ENCODE results near the gene MX2.

Gene MX2

DNA sequence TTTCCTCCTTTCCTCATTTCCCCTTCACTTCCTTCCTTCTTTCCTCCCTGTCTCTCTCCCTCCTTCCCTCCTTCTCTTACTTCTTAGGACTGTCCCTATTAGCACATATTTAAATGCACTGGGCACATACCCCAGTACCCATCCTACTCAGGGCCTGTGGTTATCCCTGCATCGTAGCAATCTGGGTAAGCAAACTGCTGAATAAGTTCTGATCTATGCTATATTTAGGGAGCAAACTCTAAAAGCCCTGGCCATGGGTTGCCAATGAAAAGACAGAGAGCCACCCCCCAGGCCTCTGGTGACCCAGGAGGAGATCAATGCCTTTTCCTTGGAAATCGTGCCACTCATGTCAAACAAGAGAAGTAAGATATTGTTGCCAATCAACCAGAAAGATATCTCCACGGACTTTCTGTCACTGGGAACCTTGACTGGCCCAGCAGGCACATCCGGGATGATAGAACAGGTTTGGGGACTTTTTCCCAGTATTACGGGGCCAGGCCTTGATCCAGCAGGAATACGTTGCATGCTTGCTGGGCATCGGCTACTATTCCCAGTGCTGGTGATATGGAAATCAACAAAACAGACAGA, 39.8 kb upstream of the MX2 start:
- peaks cover 79% of the 10 kb centered on the region for H3K27me3 ChIP-seq (ENCODE audit: insufficient read depth, low read length)
- H3K4me1 ChIP-seq (ENCODE audit: control insufficient read depth, insufficient read depth, low read length, unreplicated experiment), result no peaks in the 10 kb centered on the region
- no peaks in the 10 kb centered on the region for H3K36me3 ChIP-seq (ENCODE audit: insufficient read depth, low read length)
- no peak overlapping the region for H3K4me3 ChIP-seq (ENCODE audit: low read depth, low read length)
- no peak overlapping the region for H3K27ac ChIP-seq (ENCODE audit: low read depth, low read length)
- no peaks in the 10 kb centered on the region for H3K79me2 ChIP-seq (ENCODE audit: control insufficient read depth, insufficient read depth, low read length, unreplicated experiment)
- H2AFZ ChIP-seq (ENCODE audit: low read length, unreplicated experiment), result no peak overlapping the region

DNA sequence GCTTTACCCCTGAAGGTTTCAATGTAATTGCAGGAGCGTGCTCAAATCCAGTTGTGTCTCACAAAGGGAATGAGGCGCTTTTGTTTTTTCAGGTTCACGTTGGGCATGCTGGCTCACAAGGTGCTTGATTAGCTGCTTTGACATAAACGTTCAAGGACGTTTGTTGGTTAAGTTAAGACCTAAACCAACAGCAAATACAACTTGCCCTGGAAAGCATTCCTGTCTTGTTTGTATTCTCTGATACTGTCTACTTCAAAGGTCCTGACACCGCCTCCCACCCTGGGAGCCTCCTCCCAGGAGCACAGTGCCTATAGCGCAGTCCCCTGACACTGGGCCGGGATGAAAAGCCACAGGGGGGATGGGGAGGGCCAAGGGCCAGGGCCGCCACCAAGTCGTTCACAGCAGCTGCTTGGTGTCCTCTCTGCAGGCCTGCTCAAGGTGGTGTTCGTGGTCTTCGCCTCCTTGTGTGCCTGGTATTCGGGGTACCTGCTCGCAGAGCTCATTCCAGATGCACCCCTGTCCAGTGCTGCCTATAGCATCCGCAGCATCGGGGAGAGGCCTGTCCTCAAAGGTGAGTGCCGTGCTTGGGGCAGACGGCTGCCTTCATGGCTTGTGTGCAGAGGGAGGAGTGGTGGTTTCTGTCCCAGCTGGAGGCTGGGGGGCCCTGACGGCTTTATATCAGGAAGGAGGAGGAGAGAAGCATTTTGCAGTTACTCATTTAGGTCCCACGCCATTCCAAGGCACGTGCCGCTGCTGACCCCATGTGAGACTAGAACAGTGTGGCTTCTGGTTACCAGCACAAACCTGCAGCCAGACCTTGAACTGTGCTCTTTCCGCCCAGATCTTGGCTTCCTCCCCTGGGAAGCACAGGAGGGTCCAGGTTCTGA, 39.1 kb upstream of the MX2 start:
- Histone ChIP-seq H3K4me3 (ENCODE audit: low read depth, low read length) (no peak overlapping the region), H2AFZ (ENCODE audit: low read length, unreplicated experiment) (no peak overlapping the region), H3K27ac (ENCODE audit: low read depth, low read length) (no peak overlapping the region), H3K36me3 (ENCODE audit: insufficient read depth, low read length) (no peaks in the 10 kb centered on the region), H3K79me2 (ENCODE audit: control insufficient read depth, insufficient read depth, low read length, unreplicated experiment) (no peaks in the 10 kb centered on the region), H3K4me1 (ENCODE audit: control insufficient read depth, insufficient read depth, low read length, unreplicated experiment) (no peaks in the 10 kb centered on the region), H3K27me3 (ENCODE audit: insufficient read depth, low read length) (peaks cover 74% of the 10 kb centered on the region)

DNA sequence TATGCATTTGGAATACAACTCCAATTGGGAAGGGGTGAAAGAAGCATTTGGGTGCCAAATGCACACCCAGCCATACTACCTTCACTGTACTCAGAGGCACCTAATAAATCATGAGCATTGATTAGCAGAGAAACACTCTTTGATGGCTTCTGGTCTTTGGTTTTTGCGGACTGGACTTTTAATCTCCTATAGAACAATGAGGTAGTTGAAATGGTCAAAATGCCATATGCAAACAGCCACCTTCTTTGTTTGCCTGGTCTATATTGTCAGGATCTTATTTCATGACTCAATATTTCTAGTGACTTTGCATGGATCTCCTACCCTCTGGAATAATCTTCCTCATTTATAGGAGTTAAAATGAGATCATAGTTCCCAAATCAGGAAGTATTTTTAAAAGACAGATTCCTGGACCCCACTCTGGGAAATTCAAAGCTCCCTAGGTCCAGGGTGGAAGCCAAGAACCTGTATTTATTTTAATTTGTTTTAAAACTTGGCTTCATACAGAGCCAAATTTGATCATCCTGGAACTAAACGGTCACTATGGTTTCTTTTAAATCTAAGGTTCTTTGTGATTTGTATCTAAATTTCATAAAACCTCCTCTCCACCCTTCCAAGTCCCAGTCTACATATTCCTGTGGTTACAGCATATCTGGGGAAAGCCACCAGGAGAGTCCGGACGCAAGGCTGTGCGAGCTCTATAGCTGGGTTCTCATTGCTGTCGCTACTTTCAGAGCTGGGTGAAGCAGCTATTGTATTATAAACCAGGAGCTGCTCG, 36.5 kb upstream of the MX2 start:
- no peak overlapping the region for H3K4me3 ChIP-seq (ENCODE audit: low read depth, low read length)
- H3K79me2 ChIP-seq (ENCODE audit: control insufficient read depth, insufficient read depth, low read length, unreplicated experiment), result no peaks in the 10 kb centered on the region
- H3K36me3 ChIP-seq (ENCODE audit: insufficient read depth, low read length), result no peaks in the 10 kb centered on the region
- H2AFZ ChIP-seq (ENCODE audit: low read length, unreplicated experiment), result no peak overlapping the region
- no peak overlapping the region for H3K27ac ChIP-seq (ENCODE audit: low read depth, low read length)
- H3K27me3 ChIP-seq (ENCODE audit: insufficient read depth, low read length), result peaks cover 62% of the 10 kb centered on the region
- H3K4me1 ChIP-seq (ENCODE audit: control insufficient read depth, insufficient read depth, low read length, unreplicated experiment), result no peaks in the 10 kb centered on the region

DNA sequence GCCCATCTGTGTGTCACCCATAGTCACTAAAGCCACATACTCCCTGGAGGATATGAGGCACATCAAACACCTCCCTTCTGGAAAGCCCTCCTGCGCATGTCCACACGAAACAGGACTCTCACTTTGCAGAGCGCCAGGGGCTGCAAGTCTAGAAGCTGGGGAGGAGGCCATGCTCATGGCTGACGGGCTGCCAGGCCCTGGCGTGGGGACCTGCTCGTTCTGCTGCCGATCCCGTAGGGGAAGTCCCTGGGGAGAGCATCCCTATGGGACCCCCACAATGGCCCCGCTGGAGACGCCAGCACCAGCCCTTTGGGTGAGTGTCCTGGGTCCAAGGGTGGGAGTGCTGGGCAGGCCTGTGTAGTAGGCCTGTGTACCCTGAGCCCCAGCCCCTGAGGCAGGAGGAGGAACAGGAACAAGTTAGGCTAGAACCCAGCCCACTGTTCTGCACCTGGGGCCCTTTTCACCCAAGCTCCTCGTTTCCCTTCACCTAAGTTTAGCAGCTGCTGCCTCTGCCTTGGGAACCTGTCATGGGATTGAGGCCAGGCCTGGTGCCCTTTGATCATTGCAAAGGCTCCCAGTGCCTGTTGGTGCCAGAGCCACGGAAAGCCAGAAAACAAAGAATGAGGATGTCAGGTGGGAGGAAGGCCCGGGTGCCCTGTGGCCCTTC, 35.3 kb upstream of the MX2 start:
- Histone ChIP-seq H3K36me3 (ENCODE audit: insufficient read depth, low read length) (no peaks in the 10 kb centered on the region), H3K27me3 (ENCODE audit: insufficient read depth, low read length) (peaks cover 61% of the 10 kb centered on the region), H3K4me1 (ENCODE audit: control insufficient read depth, insufficient read depth, low read length, unreplicated experiment) (no peaks in the 10 kb centered on the region), H3K27ac (ENCODE audit: low read depth, low read length) (no peak overlapping the region), H3K79me2 (ENCODE audit: control insufficient read depth, insufficient read depth, low read length, unreplicated experiment) (no peaks in the 10 kb centered on the region), H2AFZ (ENCODE audit: low read length, unreplicated experiment) (no peak overlapping the region), H3K4me3 (ENCODE audit: low read depth, low read length) (no peak overlapping the region)

DNA sequence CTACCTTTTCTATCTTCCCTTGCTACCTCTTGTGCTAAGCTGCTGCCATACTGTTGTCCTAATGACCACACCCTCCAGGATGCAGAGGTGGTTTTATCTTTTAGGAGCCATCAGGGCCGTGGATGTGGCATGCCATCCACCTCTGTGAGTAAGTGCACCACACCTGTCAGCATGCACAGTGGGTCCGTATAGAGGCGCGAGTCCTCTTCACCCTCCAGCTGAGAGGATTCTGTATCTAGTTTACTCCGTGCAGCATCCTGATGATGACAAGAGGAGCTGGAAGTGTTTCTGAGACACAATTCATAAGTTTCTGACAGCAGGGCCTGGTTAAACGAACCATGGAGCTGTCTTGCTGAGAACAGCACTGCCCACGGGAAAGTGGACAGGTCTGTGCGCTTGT, 34.1 kb upstream of the MX2 start:
- H3K79me2 ChIP-seq (ENCODE audit: control insufficient read depth, insufficient read depth, low read length, unreplicated experiment), result no peaks in the 10 kb centered on the region

DNA sequence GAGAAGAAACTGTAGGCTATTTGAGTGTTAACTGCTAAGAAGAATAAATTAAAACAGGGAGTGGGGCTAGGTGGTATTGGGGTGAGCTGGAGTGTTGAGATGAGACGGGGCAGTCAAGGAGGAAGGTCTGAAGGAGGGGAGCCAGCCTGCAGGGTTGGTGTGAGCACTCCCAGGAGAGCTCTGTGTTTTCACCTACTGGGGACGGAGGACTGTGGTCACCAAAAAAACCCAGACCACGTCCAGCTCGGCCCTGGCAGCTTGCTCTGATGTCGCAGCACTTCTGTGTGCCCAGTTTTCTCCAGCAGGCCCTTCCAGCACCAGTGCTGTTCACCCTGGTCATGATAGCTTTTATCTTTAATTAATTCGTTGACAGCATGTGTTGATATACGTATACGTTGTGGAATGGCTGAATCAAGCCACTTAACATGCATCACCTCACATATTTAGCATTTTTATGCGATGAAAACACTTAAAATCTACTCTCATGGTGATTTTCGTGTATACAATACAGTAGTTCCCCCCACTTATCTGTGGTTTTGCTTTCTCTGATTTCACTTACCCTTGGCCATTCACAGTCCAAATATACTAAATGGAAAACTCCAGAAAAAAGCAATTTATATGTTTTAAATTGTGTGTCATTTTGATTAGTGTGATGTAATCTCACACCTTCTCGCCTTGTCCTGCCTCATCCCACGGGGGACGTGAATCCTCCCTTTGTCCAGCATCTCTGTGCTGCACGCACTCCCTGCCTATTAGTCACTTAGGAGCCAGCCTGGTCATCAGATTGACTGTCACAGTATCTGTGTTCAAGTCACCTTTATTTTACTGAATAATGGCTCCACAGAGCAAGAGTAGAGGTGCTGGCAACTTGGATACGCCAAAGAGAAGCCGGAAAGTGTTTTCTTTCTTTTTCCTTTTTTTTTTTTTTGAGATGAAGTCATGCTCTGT, 32.9 kb upstream of the MX2 start:
- H2AFZ ChIP-seq (ENCODE audit: low read length, unreplicated experiment), result no peak overlapping the region
- H3K27ac ChIP-seq (ENCODE audit: low read depth, low read length), result no peak overlapping the region
- peaks cover 58% of the 10 kb centered on the region for H3K27me3 ChIP-seq (ENCODE audit: insufficient read depth, low read length)
- no peaks in the 10 kb centered on the region for H3K79me2 ChIP-seq (ENCODE audit: control insufficient read depth, insufficient read depth, low read length, unreplicated experiment)
- H3K4me1 ChIP-seq (ENCODE audit: control insufficient read depth, insufficient read depth, low read length, unreplicated experiment), result no peaks in the 10 kb centered on the region
- H3K4me3 ChIP-seq (ENCODE audit: low read depth, low read length), result no peak overlapping the region
- no peaks in the 10 kb centered on the region for H3K36me3 ChIP-seq (ENCODE audit: insufficient read depth, low read length)

More for the DNA sequence above, 34.1 kb upstream of the MX2 start:
- Histone ChIP-seq H3K36me3 (ENCODE audit: insufficient read depth, low read length) (no peaks in the 10 kb centered on the region), H3K27ac (ENCODE audit: low read depth, low read length) (no peak overlapping the region), H3K4me1 (ENCODE audit: control insufficient read depth, insufficient read depth, low read length, unreplicated experiment) (no peaks in the 10 kb centered on the region), H3K27me3 (ENCODE audit: insufficient read depth, low read length) (peaks cover 60% of the 10 kb centered on the region), H3K4me3 (ENCODE audit: low read depth, low read length) (no peak overlapping the region), H2AFZ (ENCODE audit: low read length, unreplicated experiment) (no peak overlapping the region)

DNA sequence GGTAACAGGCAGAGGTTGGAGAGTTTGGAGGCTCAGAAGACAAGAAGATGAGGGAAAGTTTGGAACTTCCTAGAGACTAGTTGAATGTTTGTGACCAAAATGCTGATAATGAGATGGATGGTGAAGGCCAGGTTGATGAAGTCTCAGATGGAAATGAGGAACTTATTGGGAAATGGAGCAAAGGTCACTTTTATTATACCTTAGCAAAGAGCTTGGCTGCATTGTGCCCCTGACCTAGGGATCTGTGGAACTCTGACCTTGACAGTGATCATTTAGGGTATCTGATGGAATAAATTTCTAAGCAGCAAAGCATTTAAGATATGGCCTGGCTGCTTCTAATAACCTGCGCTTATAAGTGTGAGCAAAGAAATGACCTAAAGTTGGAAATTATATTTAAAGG, 28.1 kb upstream of the MX2 start:
- Histone ChIP-seq H3K4me1 (ENCODE audit: control insufficient read depth, insufficient read depth, low read length, unreplicated experiment) (no peaks in the 10 kb centered on the region), H2AFZ (ENCODE audit: low read length, unreplicated experiment) (no peak overlapping the region), H3K36me3 (ENCODE audit: insufficient read depth, low read length) (no peaks in the 10 kb centered on the region), H3K27me3 (ENCODE audit: insufficient read depth, low read length) (peaks cover 59% of the 10 kb centered on the region), H3K79me2 (ENCODE audit: control insufficient read depth, insufficient read depth, low read length, unreplicated experiment) (no peaks in the 10 kb centered on the region), H3K4me3 (ENCODE audit: low read depth, low read length) (no peak overlapping the region), H3K27ac (ENCODE audit: low read depth, low read length) (no peak overlapping the region)

DNA sequence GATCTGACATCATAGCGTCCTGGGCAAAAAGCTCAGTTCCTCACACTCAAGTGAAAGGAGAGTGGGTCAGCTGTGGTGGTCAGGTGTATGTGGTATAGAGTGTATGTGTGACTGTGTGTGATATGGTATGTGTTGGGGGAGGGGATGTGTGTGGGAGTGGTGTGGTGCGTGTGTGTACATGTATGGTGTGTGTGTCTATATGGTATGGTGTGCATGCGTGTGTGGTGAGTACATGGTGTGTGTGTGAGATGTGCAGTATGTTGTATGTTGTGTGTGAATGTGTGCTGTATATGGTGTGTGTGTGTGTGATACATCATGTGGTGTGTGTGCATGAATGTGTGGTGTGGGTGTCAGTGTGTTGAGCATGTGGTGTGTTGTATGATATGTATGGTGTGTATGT, 24.3 kb upstream of the MX2 start:
- Histone ChIP-seq H3K79me2 (ENCODE audit: control insufficient read depth, insufficient read depth, low read length, unreplicated experiment) (no peaks in the 10 kb centered on the region), H2AFZ (ENCODE audit: low read length, unreplicated experiment) (no peak overlapping the region), H3K27me3 (ENCODE audit: insufficient read depth, low read length) (peaks cover 53% of the 10 kb centered on the region), H3K36me3 (ENCODE audit: insufficient read depth, low read length) (no peaks in the 10 kb centered on the region), H3K27ac (ENCODE audit: low read depth, low read length) (no peak overlapping the region), H3K4me3 (ENCODE audit: low read depth, low read length) (no peak overlapping the region), H3K4me1 (ENCODE audit: control insufficient read depth, insufficient read depth, low read length, unreplicated experiment) (no peaks in the 10 kb centered on the region)

DNA sequence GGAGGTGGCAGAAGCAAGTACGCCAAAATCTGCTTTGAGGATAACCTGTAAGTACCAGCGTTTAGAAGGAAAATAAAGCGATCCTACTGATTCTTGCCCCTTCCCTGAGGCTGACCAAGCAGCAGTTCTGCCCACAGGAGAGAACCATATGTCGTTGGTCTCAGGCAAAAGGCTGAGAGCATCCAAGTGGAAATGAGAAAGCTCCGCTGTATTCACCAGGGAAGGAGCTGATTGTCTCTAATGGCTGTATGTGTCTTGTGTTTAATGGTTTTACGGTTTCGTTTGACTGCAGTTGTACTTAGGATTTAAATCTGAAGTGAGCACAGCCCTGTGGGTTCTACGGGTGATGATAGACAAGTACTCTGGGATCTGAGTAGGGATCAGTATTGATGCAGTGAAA, 23.4 kb upstream of the MX2 start:
- Histone ChIP-seq H2AFZ (ENCODE audit: low read length, unreplicated experiment) (no peak overlapping the region), H3K4me1 (ENCODE audit: control insufficient read depth, insufficient read depth, low read length, unreplicated experiment) (no peaks in the 10 kb centered on the region), H3K27ac (ENCODE audit: low read depth, low read length) (no peak overlapping the region), H3K79me2 (ENCODE audit: control insufficient read depth, insufficient read depth, low read length, unreplicated experiment) (no peaks in the 10 kb centered on the region), H3K36me3 (ENCODE audit: insufficient read depth, low read length) (no peaks in the 10 kb centered on the region), H3K27me3 (ENCODE audit: insufficient read depth, low read length) (peaks cover 54% of the 10 kb centered on the region), H3K4me3 (ENCODE audit: low read depth, low read length) (no peak overlapping the region)

DNA sequence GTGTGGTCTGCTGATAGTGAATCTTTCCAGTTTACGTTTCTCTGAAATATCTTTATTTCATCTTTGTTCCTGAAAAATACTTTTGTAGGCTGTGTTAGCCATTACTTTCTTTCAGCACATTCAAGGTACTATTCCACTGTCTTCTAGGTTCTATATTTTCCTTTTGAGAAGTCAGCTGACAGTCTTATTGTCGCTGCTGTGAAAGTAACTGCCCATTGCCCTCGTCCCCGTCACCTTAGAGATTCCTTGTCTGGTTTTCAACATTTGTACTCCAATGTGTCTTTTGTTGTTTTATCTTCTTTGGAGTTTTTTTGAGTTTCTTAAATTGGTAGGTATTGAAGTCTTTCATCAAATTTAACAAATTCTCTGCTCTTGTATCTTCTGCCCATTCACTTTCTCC, 19.8 kb upstream of the MX2 start:
- no peak overlapping the region for H2AFZ ChIP-seq (ENCODE audit: low read length, unreplicated experiment)
- no peaks in the 10 kb centered on the region for H3K36me3 ChIP-seq (ENCODE audit: insufficient read depth, low read length)
- no peak overlapping the region for H3K27ac ChIP-seq (ENCODE audit: low read depth, low read length)
- no peak overlapping the region for H3K4me3 ChIP-seq (ENCODE audit: low read depth, low read length)
- no peaks in the 10 kb centered on the region for H3K4me1 ChIP-seq (ENCODE audit: control insufficient read depth, insufficient read depth, low read length, unreplicated experiment)
- peaks cover 73% of the 10 kb centered on the region for H3K27me3 ChIP-seq (ENCODE audit: insufficient read depth, low read length)
- H3K79me2 ChIP-seq (ENCODE audit: control insufficient read depth, insufficient read depth, low read length, unreplicated experiment), result no peaks in the 10 kb centered on the region

All from ACC112 (cell line).